ENCODE measurements around the gene SOCS4. TPM values are rescaled to one million over a fixed set of nuclear protein-coding genes. Genes with fewer than 3 reads are reported as not detected.
"Not testable (repeated sequence)": the region's sequence is repeated elsewhere in the genome, so short reads cannot be mapped to it uniquely, and the experiment has no call there.

The SOCS4 gene
- total and polyA plus RNA-seq, 8 donors = 4.1 to 29.2 (median 11.2) TPM

- intact Hi-C loops (cut with DNase I; ENCODE audit: low total_unique reads) = no loop called here
- TF ChIP-seq CTCF (IDR thresholded peaks at IDR 0.05) = no peak
- TF ChIP-seq EP300 (IDR thresholded peaks at IDR 0.05) = no peak
- TF ChIP-seq POLR2AphosphoS5 (IDR thresholded peaks at IDR 0.05) = no peak
- TF ChIP-seq POLR2A (IDR thresholded peaks at IDR 0.05) = no peak
- Histone ChIP-seq H3K27ac (no peak overlapping the region), H3K27me3 (no peaks in the 10 kb centered on the region), H3K4me1 (peaks cover 11 to 53% (median 33%) of the 10 kb centered on the region in 4 donors), H3K9me3 (no peaks in the 10 kb centered on the region), H3K36me3 (peaks cover 0 to 11% (median 5%) of the 10 kb centered on the region in 4 donors), H3K4me3 (peak overlapping the region; percentile 74 to 81 (median 74))
- no peak for DNase-seq
- WGBS, 5 donors = 62 to 66% (median 64%) methylated on average over 4 of the region's 4 CpGs
Observed at GRCh38 chr14:55028476-55028875, 1.4 kb downstream of the SOCS4 start.

GRCh38 chr14:55031190-55031589 is 4.2 kb downstream of the SOCS4 start:
- WGBS, 5 donors = 13 to 28% (median 23%) methylated on average over 2 of the region's 2 CpGs
- H3K27me3 ChIP-seq = no peaks in the 10 kb centered on the region
- no peak for DNase-seq
- peaks cover 8 to 44% (median 29%) of the 10 kb centered on the region in 4 donors for H3K4me1 ChIP-seq
- H3K27ac ChIP-seq = no peak overlapping the region
- H3K36me3 ChIP-seq = peaks cover 0 to 26% (median 24%) of the 10 kb centered on the region in 4 donors
- intact Hi-C loops (cut with DNase I; ENCODE audit: low total_unique reads) = no loop called here
- TF ChIP-seq POLR2AphosphoS5 (IDR thresholded peaks at IDR 0.05) = no peak
- no peak overlapping the region for H3K4me3 ChIP-seq
- H3K9me3 ChIP-seq = no peaks in the 10 kb centered on the region

GRCh38 chr14:55037995-55038394 is 11.0 kb downstream of the SOCS4 start:
- H3K9me3 ChIP-seq; DNase-seq; intact Hi-C loops (cut with DNase I; ENCODE audit: low total_unique reads); H3K4me3 ChIP-seq; H3K4me1 ChIP-seq; H3K27me3 ChIP-seq: not testable (repeated sequence)
- Histone ChIP-seq H3K36me3 (peaks cover 0 to 54% (median 42%) of the 10 kb centered on the region in 4 donors), H3K27ac (peak overlapping the region in 1 of 5 donors; percentile 73)

GRCh38 chr14:55038708-55039107 is 11.7 kb downstream of the SOCS4 start:
- intact Hi-C loops (cut with DNase I; ENCODE audit: low total_unique reads) = no loop called here
- DNase-seq = no peak
- TF ChIP-seq POLR2A (IDR thresholded peaks at IDR 0.05) = no peak
- TF ChIP-seq POLR2AphosphoS5 (IDR thresholded peaks at IDR 0.05) = peak in 1 of 3 donors; percentile 26

GRCh38 chr14:55043528-55043927 is 16.5 kb downstream of the SOCS4 start:
- Histone ChIP-seq H3K27me3 (no peaks in the 10 kb centered on the region), H3K4me1 (peaks cover 0 to 8% (median 0%) of the 10 kb centered on the region in 4 donors), H3K9me3 (no peaks in the 10 kb centered on the region), H3K4me3 (no peak overlapping the region), H3K27ac (no peak overlapping the region), H3K36me3 (peaks cover 0 to 33% (median 21%) of the 10 kb centered on the region in 4 donors)
- WGBS, 5 donors = 95 to 98% (median 96%) methylated on average over 5 of the region's 5 CpGs
- no peak for TF ChIP-seq POLR2AphosphoS5 (IDR thresholded peaks at IDR 0.05)
- no peak for TF ChIP-seq EP300 (IDR thresholded peaks at IDR 0.05)
- TF ChIP-seq POLR2A (IDR thresholded peaks at IDR 0.05) = no peak
- no peak for TF ChIP-seq CTCF (IDR thresholded peaks at IDR 0.05)
- intact Hi-C loops (cut with DNase I; ENCODE audit: low total_unique reads) = no loop called here
- DNase-seq = no peak

More at GRCh38 chr14:55038708-55039107, 11.7 kb downstream of the SOCS4 start:
- Histone ChIP-seq H3K27me3 (no peaks in the 10 kb centered on the region), H3K4me1 (peaks cover 0 to 8% (median 0%) of the 10 kb centered on the region in 4 donors), H3K9me3 (no peaks in the 10 kb centered on the region), H3K27ac (peak overlapping the region in 1 of 5 donors; percentile 73), H3K36me3 (peaks cover 0 to 61% (median 49%) of the 10 kb centered on the region in 4 donors), H3K4me3 (no peak overlapping the region)

- H3K36me3 ChIP-seq = peaks cover 0 to 24% (median 18%) of the 10 kb centered on the region in 4 donors
- no peaks in the 10 kb centered on the region for H3K4me1 ChIP-seq
- H3K4me3 ChIP-seq = no peak overlapping the region
- H3K9me3 ChIP-seq = no peaks in the 10 kb centered on the region
- intact Hi-C loops (cut with DNase I; ENCODE audit: low total_unique reads) = no loop called here
- no peak for TF ChIP-seq POLR2A (IDR thresholded peaks at IDR 0.05)
- no peak for TF ChIP-seq CTCF (IDR thresholded peaks at IDR 0.05)
- TF ChIP-seq EP300 (IDR thresholded peaks at IDR 0.05) = no peak
- TF ChIP-seq POLR2AphosphoS5 (IDR thresholded peaks at IDR 0.05) = no peak
- DNase-seq = no peak
- H3K27ac ChIP-seq = no peak overlapping the region
- H3K27me3 ChIP-seq = no peaks in the 10 kb centered on the region
Observed at GRCh38 chr14:55045087-55045486, 18.1 kb downstream of the SOCS4 start.

Measured in stomach (tissue), 9 donors.